AG08396 (cell line): Measurements from ENCODE around the gene KLF9.
"Not testable (repeated sequence)": the region's sequence is repeated elsewhere in the genome, so short reads cannot be mapped to it uniquely, and the experiment has no call there.

ENCODE experiments used
- DNase-seq: peaks from one replicate; pipeline ENCODE4 v3.0.0; 2012; ENCODE audit warnings: low spot score, mixed read lengths

Gene KLF9

DNA sequence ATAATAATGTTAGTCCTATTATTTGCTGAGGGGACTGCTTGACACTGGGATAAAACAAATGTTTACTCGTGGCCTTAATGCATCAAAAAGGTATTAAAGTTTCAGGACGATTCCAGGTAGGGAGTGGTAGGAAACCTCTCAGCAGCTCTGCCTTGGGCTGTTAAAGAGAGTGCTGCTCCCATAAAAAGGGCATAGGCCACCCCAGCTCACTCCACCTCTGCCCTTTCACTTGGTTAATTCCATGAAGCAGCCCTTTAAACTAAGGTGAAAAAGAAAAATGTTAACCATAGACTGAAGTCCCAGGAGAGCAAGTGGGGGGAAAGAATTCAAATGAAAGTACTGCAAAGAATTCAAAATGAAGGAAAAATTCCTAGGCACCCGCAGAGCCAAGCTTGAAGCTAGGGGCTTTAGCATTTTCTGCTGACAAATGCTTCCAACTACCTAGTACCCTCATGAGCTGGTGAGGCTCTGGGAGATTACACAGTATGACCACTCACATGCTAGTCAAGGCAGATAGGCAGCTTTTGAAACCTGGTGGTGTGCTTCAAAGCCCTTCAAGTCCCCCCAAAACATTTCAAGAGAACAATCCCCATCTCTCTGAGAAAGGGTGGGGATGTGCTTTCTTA lies 8.5 kb downstream of the KLF9 start:
- DNase-seq = no peak

DNA sequence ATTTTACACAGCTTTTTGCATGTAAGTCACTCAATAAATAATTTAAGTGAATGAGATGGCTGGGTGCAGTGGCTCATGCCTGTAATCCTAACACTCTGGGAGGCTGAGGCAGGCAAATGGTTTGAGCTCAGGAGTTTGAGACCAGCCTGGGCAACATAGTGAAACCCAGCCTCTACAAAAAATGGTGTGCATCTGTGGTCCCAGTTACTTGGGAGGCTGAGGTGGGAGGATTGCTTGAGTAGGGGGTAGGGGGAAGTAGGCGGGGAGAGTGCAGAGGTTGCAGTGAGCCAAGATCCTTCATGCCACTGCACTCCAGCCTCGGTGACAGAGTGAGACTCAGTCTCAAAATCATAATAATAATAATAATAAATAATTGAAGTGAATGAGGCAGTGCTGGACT lies 10.2 kb downstream of the KLF9 start:
- DNase-seq = no peak

GRCh38 chr9:70403618-70404025 lies 10.8 kb downstream of the KLF9 start:
- DNase-seq = no peak

GRCh38 chr9:70403166-70403565 lies 11.3 kb downstream of the KLF9 start:
- DNase-seq = no peak

- DNase-seq = no peak
Measured at GRCh38 chr9:70402213-70402612, 12.2 kb downstream of the KLF9 start.

GRCh38 chr9:70401241-70401640 lies 13.2 kb downstream of the KLF9 start:
- DNase-seq = not testable (repeated sequence)

GRCh38 chr9:70400107-70400892 lies 14.2 kb downstream of the KLF9 start:
- DNase-seq = no peak

DNA sequence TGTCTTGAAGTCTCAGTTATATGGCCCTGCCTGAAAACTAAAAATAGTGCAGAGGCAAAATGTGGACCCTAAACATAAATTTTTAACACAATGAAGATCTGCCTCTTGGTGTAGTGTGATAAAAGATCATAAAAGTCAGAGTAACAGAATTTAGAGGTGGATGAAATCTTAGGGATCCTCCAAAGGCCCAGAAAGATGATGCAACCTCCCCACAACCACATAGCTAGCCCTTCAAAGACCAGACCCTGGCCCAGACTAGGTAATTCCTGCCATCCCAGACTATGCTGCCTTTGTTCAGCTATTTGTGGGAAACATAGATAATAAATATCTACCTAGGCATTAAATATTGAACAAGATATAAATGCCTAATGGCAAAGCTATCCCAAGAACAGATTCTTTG lies 15.3 kb downstream of the KLF9 start:
- no peak for DNase-seq

GRCh38 chr9:70398145-70398556 lies 16.3 kb downstream of the KLF9 start:
- no peak for DNase-seq

GRCh38 chr9:70395652-70396051 lies 18.8 kb downstream of the KLF9 start:
- DNase-seq = no peak

GRCh38 chr9:70392850-70393249 lies 21.6 kb downstream of the KLF9 start:
- DNase-seq = no peak

GRCh38 chr9:70392189-70392588 lies 22.3 kb downstream of the KLF9 start:
- no peak for DNase-seq

- no peak for DNase-seq
Measured at GRCh38 chr9:70390933-70391341, 23.5 kb downstream of the KLF9 start.

DNA sequence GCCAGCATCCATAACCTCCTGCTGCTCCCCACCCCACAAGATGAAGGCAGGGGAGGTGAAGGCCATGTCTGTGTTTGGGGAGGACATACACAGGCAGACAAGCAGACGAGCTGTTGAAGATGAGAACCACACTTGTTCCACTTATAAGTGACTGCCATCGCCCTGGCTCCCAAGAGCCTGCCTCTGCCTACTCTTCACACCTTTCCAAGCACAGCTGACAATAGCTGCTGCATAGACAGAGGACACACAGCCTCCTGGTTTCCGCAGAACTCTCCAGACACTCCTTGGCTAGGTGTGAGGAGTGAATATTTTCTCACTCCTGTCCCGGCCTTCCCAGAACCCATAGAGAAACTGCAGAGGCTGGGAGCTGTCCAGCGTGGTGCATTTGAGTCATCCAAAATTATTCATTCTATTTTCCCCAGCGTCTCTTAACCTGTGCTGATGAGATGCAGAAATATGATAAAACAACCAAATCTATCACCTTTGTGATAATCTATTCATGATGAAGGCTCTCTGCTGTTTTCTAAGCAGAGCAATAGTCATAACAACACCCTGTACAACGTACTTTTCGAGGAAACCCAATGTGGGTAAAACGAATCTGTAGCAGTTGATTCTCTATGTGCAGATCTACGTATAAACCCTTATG lies 24.7 kb downstream of the KLF9 start:
- DNase-seq = peak; percentile 39

DNA sequence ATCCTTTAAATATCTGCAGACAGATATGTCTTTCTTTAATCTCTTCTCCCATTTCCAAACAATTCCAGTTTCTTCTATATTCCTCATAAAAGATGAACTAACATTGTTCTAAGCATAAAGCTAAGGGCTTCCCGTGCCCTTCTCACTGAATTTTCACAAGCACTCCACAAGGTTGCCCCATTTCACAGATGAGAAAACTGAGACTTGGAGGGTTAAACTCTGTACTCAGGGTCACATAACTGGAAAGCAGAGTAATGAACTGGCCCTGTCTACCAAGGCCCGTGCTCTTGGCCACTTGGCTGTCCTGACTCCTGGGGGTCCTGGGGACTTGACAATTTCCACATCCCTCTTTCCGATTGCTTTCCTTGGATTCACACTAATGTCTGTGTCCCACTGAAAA lies 25.3 kb downstream of the KLF9 start:
- no peak for DNase-seq

- no peak for DNase-seq
Measured at GRCh38 chr9:70387663-70388062, 26.8 kb downstream of the KLF9 start.

- DNase-seq = no peak
Measured at GRCh38 chr9:70385426-70385825, 29.0 kb downstream of the KLF9 start.

GRCh38 chr9:70382709-70383605 lies 31.5 kb downstream of the KLF9 start:
- no peak for DNase-seq

DNA sequence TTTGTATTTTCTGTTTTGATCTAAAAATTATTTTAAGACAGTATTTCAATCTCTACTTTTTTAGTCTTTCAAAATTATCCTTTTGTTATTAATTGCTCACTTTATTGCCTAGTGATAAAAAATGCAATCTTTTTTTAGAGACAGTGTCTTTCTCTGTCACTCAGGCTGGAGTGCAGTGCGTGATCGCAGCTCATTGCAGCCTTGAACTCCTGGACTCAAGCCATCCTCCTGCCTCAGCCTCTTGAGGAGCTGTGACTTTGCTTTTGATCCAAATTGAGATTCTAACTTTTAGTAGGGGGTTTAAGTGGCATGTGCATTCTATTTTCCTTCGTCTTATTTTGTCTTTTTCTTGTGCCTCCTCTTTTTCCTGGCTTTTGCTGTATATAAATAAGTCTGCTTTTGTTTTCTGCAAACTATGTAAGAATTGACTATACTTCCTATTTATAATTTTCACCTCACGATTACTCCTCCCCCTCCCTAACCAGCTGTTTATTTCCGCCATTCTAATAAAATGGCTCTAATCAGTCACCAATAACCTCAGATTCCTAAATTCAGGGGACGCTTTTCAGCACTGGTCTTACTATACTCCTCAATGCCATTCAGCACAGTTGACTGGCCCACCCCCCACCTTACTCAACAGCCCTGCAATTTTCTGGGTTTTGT lies 32.3 kb downstream of the KLF9 start:
- DNase-seq = no peak

DNA sequence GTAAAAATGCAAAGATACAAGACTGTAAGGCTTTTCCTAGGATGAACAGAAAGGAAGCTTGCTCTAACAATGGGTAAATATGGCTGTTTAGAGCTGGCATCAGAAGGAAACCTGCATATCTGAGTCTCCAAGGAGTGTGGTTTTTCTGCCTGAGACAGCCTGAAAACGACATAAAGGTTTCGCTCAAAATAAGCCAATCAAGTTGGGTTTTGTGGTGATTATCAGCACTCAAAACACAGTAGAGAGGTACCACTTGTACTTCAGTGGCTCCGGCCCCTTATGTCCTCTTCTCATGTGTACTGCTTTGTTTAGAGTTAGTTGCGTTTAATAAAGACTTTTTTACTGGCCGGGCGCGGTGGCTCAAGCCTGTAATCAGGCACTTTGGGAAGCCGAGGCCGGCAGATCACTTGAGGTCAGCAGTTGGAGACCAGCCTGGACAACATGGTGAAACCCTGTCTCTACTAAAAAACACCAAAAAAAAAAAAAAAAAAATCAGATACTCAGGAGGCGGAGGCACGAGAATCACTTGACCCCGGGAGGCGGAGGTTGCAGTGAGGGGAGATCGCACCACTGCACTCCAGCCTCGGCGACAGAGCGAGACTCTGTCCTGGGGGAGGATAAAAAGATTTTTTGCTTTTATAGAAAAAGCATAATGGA lies 39.4 kb downstream of the KLF9 start:
- no peak for DNase-seq

- DNase-seq = no peak
Measured at GRCh38 chr9:70367305-70367930, 47.0 kb downstream of the KLF9 start.
